ENCODE data around the gene DOCK6. TPM values are rescaled to one million over a fixed set of nuclear protein-coding genes. Genes with fewer than 3 reads are reported as not detected.

The DOCK6 gene
- total RNA-seq, 1 donor from 2014 or later: 10.5 TPM

DNA sequence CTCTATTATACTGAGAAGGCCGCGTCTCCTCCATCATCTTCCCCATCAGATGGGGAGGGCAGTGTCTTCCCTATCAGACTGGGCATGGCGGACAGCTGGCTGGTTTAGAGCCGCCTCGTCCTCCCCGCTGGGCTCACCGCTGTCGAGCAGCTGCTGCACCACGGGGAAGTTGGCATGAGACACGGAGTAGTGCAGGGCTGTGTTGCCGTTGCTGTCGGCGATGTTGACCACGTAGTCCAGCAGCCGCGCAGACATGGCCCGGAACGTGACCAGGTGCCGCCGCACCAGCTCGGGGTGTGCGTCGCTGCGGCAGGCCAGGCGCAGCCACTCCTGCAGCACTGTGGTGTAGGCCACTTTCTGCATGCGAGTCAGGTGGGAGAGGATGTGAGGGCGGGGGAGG is 88.0 kb downstream of the DOCK6 start:
- DNase-seq (ENCODE audit: low read depth) (no peak), FAIRE-seq (no peak)
- no peaks in the 10 kb centered on the region for H3K27me3 ChIP-seq (ENCODE audit: control insufficient read depth, insufficient read depth, low read length)
- peaks cover 8% of the 10 kb centered on the region for H3K36me3 ChIP-seq (ENCODE audit: control insufficient read depth, insufficient read depth, low read length)
- TF ChIP-seq, protein P1, sequence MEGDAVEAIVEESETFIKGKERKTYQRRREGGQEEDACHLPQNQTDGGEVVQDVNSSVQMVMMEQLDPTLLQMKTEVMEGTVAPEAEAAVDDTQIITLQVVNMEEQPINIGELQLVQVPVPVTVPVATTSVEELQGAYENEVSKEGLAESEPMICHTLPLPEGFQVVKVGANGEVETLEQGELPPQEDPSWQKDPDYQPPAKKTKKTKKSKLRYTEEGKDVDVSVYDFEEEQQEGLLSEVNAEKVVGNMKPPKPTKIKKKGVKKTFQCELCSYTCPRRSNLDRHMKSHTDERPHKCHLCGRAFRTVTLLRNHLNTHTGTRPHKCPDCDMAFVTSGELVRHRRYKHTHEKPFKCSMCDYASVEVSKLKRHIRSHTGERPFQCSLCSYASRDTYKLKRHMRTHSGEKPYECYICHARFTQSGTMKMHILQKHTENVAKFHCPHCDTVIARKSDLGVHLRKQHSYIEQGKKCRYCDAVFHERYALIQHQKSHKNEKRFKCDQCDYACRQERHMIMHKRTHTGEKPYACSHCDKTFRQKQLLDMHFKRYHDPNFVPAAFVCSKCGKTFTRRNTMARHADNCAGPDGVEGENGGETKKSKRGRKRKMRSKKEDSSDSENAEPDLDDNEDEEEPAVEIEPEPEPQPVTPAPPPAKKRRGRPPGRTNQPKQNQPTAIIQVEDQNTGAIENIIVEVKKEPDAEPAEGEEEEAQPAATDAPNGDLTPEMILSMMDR (IDR thresholded peaks at IDR 0.05; ENCODE audit: insufficient read depth, low read length, severe bottlenecking): no peak
- no peak overlapping the region for H3K4me3 ChIP-seq (ENCODE audit: low read depth, low read length)

DNA sequence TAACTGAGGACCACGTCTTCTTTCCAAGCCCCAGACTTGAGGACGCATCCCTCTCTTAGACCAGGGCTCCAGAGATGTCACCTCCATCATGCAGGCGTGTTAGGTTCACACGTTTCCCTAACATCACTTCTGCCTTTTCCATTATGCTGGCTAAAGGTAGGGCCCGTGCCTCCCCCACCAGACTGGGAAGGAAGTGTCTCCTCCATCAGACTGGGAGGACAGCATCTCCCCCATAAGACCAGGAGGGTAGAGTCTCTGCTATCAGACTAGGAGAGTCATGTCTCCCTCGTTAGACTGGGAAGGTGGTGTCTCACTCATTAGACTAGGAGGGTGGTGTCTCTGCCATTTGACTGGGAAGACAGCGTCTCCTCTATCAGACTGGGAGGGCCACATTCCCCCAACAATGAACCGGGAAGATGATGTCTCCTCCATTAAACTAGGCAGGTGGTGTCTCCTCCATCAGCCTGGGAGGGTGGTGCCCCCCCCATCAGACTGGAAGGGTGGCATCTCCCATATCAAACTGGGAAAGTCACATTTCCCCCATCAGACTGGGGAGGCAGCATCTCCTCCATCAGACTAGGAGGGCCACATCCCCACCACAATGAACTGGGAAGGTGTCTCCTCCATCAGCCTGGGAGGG is 88.7 kb downstream of the DOCK6 start:
- FAIRE-seq (peak; percentile 81), DNase-seq (ENCODE audit: low read depth) (no peak)
- TF ChIP-seq, protein P1 (IDR thresholded peaks at IDR 0.05; ENCODE audit: insufficient read depth, low read length, severe bottlenecking): no peak

DNA sequence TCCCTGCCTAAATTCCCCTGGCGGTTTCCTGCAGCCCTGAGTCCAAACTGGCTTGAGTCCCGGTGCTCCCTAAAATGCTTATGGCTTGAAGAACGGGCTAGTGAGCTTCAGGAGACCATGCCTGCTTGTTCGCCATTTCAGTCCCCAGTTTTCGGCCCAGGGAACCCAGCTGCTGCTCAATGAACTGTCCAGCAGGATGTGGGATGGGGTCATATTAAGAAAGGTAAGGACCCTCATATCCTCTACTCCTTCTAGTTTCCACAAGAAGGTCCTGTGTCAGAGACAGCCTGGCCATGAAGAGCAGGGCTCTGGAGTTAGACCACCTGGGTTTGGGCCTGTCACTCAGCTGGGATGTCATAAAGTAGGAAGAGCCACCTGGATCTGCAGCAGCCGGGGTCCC is 89.7 kb downstream of the DOCK6 start:
- Histone ChIP-seq H3K36me3 (ENCODE audit: control insufficient read depth, insufficient read depth, low read length) (peaks cover 6% of the 10 kb centered on the region), H3K27me3 (ENCODE audit: control insufficient read depth, insufficient read depth, low read length) (no peaks in the 10 kb centered on the region), H3K4me3 (ENCODE audit: low read depth, low read length) (no peak overlapping the region)
- FAIRE-seq (no peak), DNase-seq (ENCODE audit: low read depth) (no peak)
- TF ChIP-seq, protein P1 (IDR thresholded peaks at IDR 0.05; ENCODE audit: insufficient read depth, low read length, severe bottlenecking): no peak

More for the DNA sequence above, 88.7 kb downstream of the DOCK6 start:
- Histone ChIP-seq H3K4me3 (ENCODE audit: low read depth, low read length) (no peak overlapping the region), H3K27me3 (ENCODE audit: control insufficient read depth, insufficient read depth, low read length) (no peaks in the 10 kb centered on the region), H3K36me3 (ENCODE audit: control insufficient read depth, insufficient read depth, low read length) (peaks cover 8% of the 10 kb centered on the region)

DNA sequence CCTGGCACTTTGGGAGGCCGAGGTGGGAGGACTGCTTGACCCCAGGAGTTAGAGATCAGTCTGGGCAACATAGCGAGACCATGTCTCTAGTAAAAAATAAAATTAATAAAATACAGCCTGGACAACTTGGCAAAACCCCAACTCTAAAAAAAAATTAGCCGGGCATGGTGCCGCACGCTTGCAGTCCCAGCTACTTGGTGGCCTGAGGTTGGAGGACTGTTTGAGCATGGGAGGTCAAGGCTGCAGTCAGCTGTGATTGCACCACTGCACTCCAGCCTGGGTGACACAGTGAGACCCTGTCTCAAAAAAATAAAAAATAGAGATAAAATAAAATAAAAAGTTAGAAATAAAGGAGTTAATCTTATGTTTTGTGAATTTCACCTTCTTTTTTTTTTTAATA is 91.2 kb downstream of the DOCK6 start:
- TF ChIP-seq, protein P1 (IDR thresholded peaks at IDR 0.05; ENCODE audit: insufficient read depth, low read length, severe bottlenecking): no peak
- no peak for FAIRE-seq
- no peak for DNase-seq (ENCODE audit: low read depth)
- H3K27me3 ChIP-seq (ENCODE audit: control insufficient read depth, insufficient read depth, low read length): no peaks in the 10 kb centered on the region
- peaks cover 5% of the 10 kb centered on the region for H3K36me3 ChIP-seq (ENCODE audit: control insufficient read depth, insufficient read depth, low read length)
- no peak overlapping the region for H3K4me3 ChIP-seq (ENCODE audit: low read depth, low read length)

DNA sequence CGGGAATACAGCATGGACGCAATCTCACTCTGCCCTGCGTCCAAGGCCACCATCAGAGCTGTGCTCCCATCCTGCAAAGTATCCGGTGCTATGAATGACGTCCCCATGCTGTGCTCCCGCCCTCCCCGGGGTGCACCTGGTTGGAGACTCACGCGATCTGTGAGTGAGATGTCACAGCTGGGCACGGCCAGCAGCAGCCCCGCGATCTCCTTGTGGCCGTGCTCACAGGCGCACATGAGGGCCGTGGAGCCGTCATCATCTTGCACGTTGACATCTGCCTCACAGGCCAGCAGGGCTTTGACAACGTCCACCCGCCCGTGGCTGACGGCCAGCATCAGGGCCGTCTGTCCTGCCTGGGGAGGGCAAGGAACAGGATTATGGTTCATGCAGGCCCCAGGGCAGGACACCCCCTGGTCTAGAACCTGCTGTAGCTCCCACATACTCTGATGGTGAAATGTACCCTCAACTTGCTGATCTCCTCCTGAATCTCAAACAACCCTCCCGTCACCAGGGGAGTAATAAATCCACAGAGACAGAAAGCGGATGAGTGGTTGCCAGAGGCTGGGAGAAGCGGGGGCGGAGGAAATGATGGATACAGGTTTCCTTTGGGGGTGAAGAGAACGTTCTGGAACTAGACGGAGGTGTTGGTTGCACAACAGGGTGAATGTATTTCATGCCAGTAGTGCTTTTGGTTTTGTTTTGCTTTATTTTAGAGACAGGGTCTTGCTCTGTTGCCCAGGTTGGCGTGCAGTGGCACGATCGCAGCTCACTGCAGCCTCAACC is 92.2 kb downstream of the DOCK6 start:
- DNase-seq (ENCODE audit: low read depth): peak; percentile 15
- no peak overlapping the region for H3K4me3 ChIP-seq (ENCODE audit: low read depth, low read length)
- no peak for FAIRE-seq
- TF ChIP-seq, protein P1 (IDR thresholded peaks at IDR 0.05; ENCODE audit: insufficient read depth, low read length, severe bottlenecking): no peak
- H3K27me3 ChIP-seq (ENCODE audit: control insufficient read depth, insufficient read depth, low read length): no peaks in the 10 kb centered on the region
- peaks cover 5% of the 10 kb centered on the region for H3K36me3 ChIP-seq (ENCODE audit: control insufficient read depth, insufficient read depth, low read length)

Measured in bronchial epithelial cell (primary cell).